Mucosa of stomach (tissue), 1 donor: Measurements from ENCODE around the gene MRS2.

Source experiments
- H3K27me3 ChIP-seq: one replicate; pipeline ENCODE4 v1.7.0; 2013; ENCODE audit warnings: mild to moderate bottlenecking, low read length; ENCODE audit not compliant: control insufficient read depth, insufficient read depth
- H3K36me3 ChIP-seq: one replicate; pipeline ENCODE4 v1.7.0; 2013; ENCODE audit warnings: low read length; ENCODE audit not compliant: control insufficient read depth, insufficient read depth
- H3K4me1 ChIP-seq: one replicate; pipeline ENCODE4 v1.7.0; 2013; ENCODE audit warnings: mild to moderate bottlenecking, low read length; ENCODE audit not compliant: control insufficient read depth, insufficient read depth
- H3K4me3 ChIP-seq: one replicate; pipeline ENCODE4 v1.7.0; 2013; ENCODE audit warnings: low read length
- H3K9ac ChIP-seq: one replicate; pipeline ENCODE4 v1.7.0; 2013; ENCODE audit warnings: mild to moderate bottlenecking, low read length, moderate library complexity
- H3K9me3 ChIP-seq: one replicate; pipeline ENCODE4 v1.7.0; 2013; ENCODE audit warnings: mild to moderate bottlenecking, low read length, moderate library complexity; ENCODE audit not compliant: control insufficient read depth
- donor health status: Pancreatic carcinoma.

The MRS2 gene

GRCh38 chr6:24469811-24470210, 67.1 kb downstream of the MRS2 start:
- no peaks in the 10 kb centered on the region for H3K9me3 ChIP-seq
- H3K9ac ChIP-seq: no peak overlapping the region
- no peaks in the 10 kb centered on the region for H3K4me1 ChIP-seq
- H3K36me3 ChIP-seq: no peaks in the 10 kb centered on the region
- no peaks in the 10 kb centered on the region for H3K27me3 ChIP-seq
- H3K4me3 ChIP-seq: no peak overlapping the region

GRCh38 chr6:24472181-24472580, 69.4 kb downstream of the MRS2 start:
- H3K27me3 ChIP-seq: no peaks in the 10 kb centered on the region

More at GRCh38 chr6:24472181-24472580, 69.4 kb downstream of the MRS2 start:
- H3K9me3 ChIP-seq: no peaks in the 10 kb centered on the region
- H3K36me3 ChIP-seq: no peaks in the 10 kb centered on the region
- H3K9ac ChIP-seq: no peak overlapping the region
- no peaks in the 10 kb centered on the region for H3K4me1 ChIP-seq
- no peak overlapping the region for H3K4me3 ChIP-seq
